B cell (primary cell): Measurements from ENCODE around the gene RSPH10B2. TPM values are rescaled to one million over a fixed set of nuclear protein-coding genes. Genes with fewer than 3 reads are reported as not detected.
"Not testable (repeated sequence)": the region's sequence is repeated elsewhere in the genome, so short reads cannot be mapped to it uniquely, and the experiment has no call there.

Experiments used
- ATAC-seq: fragments of 200-7000 bp; cut with Tn5 transposase; one replicate; pipeline ENCODE4 v1.10.0; 2021; ENCODE audit warnings: low read depth, mild to moderate bottlenecking, moderate number of reproducible peaks, moderate library complexity
- CTCF ChIA-PET: fragments of 350-600 bp; sonication (Branson Sonifier 250); formaldehyde crosslinking; loops from one replicate; lab custom pipeline; 2021; ENCODE audit warnings: antibody characterized with exemption, inconsistent platforms; lab: Charles Lee
- POLR2A ChIA-PET: fragments of 350-600 bp; sonication (Branson Sonifier 250); formaldehyde crosslinking; loops from one replicate; lab custom pipeline; 2021; ENCODE audit warnings: antibody characterized with exemption; lab: Charles Lee
- DNase-seq: peaks from one replicate; pipeline ENCODE4 v3.0.0; 2013
- H2AFZ ChIP-seq: 2 replicates; pipeline ENCODE4 v1.6.1; 2012; ENCODE audit warnings: mild to moderate bottlenecking, low read depth, low read length; ENCODE audit not compliant: insufficient read depth, poor library complexity, severe bottlenecking
- H3K27ac ChIP-seq, 2 donors: 1 replicate in 1 of 2; 2 replicates in 1 of 2; pipeline ENCODE4 v1.5.1; 2012 to 2013; ENCODE audit warnings: low read length in 2 of 2, mild to moderate bottlenecking in 2 of 2, moderate library complexity in 1 of 2
- H3K27me3 ChIP-seq, 4 experiments: fragments of 200-600 bp in 1 of 4; sonication (generic) in 1 of 4; replicated peaks in 1 of 4; 1 replicate in 2 of 4; 2 replicates in 2 of 4; pipeline versions ENCODE4 v1.6.1 to v1.7.0; 2013 to 2016; ENCODE audit warnings: low read length in 3 of 4, mild to moderate bottlenecking in 2 of 4, mixed read lengths in 1 of 4, moderate library complexity in 1 of 4; ENCODE audit not compliant: insufficient read depth in 4 of 4, control insufficient read depth in 3 of 4; ENCODE audit errors: control extremely low read depth in 1 of 4
- H3K36me3 ChIP-seq, 2 experiments: replicated peaks in 1 of 2; 1 replicate in 1 of 2; 2 replicates in 1 of 2; pipeline versions ENCODE4 v1.6.1 to v1.7.1; 2013; ENCODE audit warnings: low read length in 1 of 2; ENCODE audit not compliant: insufficient read depth in 2 of 2, control insufficient read depth in 1 of 2; ENCODE audit errors: control extremely low read depth in 1 of 2, extremely low read depth in 1 of 2
- H3K4me1 ChIP-seq, 2 donors: fragments of 200-600 bp in 1 of 2; sonication (generic) in 1 of 2; 1 replicate in 1 of 2; 2 replicates in 1 of 2; pipeline versions ENCODE4 v1.5.1 to v1.6.1; 2013 to 2017; ENCODE audit warnings: low read length in 2 of 2; ENCODE audit not compliant: control insufficient read depth in 2 of 2, insufficient read depth in 2 of 2
- H3K4me2 ChIP-seq: replicated peaks from 2 replicates; pipeline ENCODE3; 2012; ENCODE audit warnings: mild to moderate bottlenecking, low read depth, low read length; ENCODE audit not compliant: poor library complexity, severe bottlenecking
- H3K4me3 ChIP-seq, 5 experiments: fragments of 200-600 bp in 1 of 5; sonication (generic) in 1 of 5; 1 replicate in 3 of 5; 2 replicates in 2 of 5; pipeline versions ENCODE4 v1.5.1 to v1.7.0; 2011 to 2016; ENCODE audit warnings: low read length in 4 of 5, mild to moderate bottlenecking in 4 of 5, low read depth in 2 of 5, control low read depth in 1 of 5, moderate library complexity in 1 of 5; ENCODE audit not compliant: insufficient read depth in 1 of 5; ENCODE audit errors: control extremely low read depth in 1 of 5, extremely low read depth in 1 of 5
- H3K79me2 ChIP-seq: fragments of 200-600 bp; sonication (generic); one replicate; pipeline ENCODE4 v1.6.0; 2016; ENCODE audit warnings: low read length; ENCODE audit not compliant: control insufficient read depth, insufficient read depth
- H3K9ac ChIP-seq: fragments of 200-600 bp; sonication (generic); 2 replicates; pipeline ENCODE4 v1.6.1; 2017; ENCODE audit warnings: mild to moderate bottlenecking, low read length, moderate library complexity
- H3K9me3 ChIP-seq, 3 donors: one replicate each; pipeline versions ENCODE4 v1.6.1 to v1.7.1; 2013; ENCODE audit warnings: low read length in 2 of 3; ENCODE audit not compliant: control insufficient read depth in 2 of 3, insufficient read depth in 1 of 3; ENCODE audit errors: control extremely low read depth in 1 of 3
- H4K20me1 ChIP-seq: 2 replicates; pipeline ENCODE4 v1.6.0; 2012; ENCODE audit warnings: mild to moderate bottlenecking, low read length; ENCODE audit not compliant: insufficient read depth, control insufficient read depth, poor library complexity, severe bottlenecking
- H3K27ac Mint-ChIP-seq: one replicate; pipeline ENCODE4 v1.8.0; 2021; ENCODE audit warnings: mixed read lengths
- H3K27me3 Mint-ChIP-seq: one replicate; pipeline ENCODE4 v1.8.0; 2021; ENCODE audit warnings: mixed read lengths
- H3K4me1 Mint-ChIP-seq: one replicate; pipeline ENCODE4 v1.8.0; 2021; ENCODE audit warnings: mixed read lengths
- H3K4me3 Mint-ChIP-seq: one replicate; pipeline ENCODE4 v1.8.0; 2021; ENCODE audit warnings: mixed read lengths
- H3K9me3 Mint-ChIP-seq: one replicate; pipeline ENCODE4 v1.8.0; 2022; ENCODE audit warnings: mixed read lengths; ENCODE audit not compliant: insufficient read depth
- CTCF ChIP-seq: fragments of 200-600 bp; IDR thresholded peaks from one replicate; pipeline ENCODE4 v1.8.0; 2022; ENCODE audit warnings: antibody characterized with exemption, mild to moderate bottlenecking
- EZH2 ChIP-seq: IDR thresholded peaks from 2 replicates; pipeline ENCODE4 v1.6.1; 2012; ENCODE audit warnings: borderline replicate concordance, low read depth, mild to moderate bottlenecking, moderate library complexity, low read length; ENCODE audit not compliant: insufficient read depth, poor library complexity, severe bottlenecking
- WGBS: methylation state at CpG from one replicate; pipeline ENCODE4 v1.1.5; 2013; ENCODE audit warnings: missing lambda C conversion rate; ENCODE audit not compliant: insufficient coverage; 5-methylcytosine and 5-hydroxymethylcytosine counted together
- intact Hi-C: fragments of 100-400 bp; cut with micrococcal nuclease; formaldehyde crosslinking; loops from one replicate; pipeline ENCODE4 v1.10.0; 2022
- polyA plus RNA-seq: library from polyadenylated mRNA; depleted of rRNA; stranded (reverse); fragments of >200 nt; gene quantifications from 2 replicates; pipeline ENCODE4 v1.2.3, GENCODE V29; 2012
- total RNA-seq, 2 donors: library from RNA; stranded (reverse); fragments of 120-200 nt in 1 of 2; gene quantifications; 1 replicate in 1 of 2; 2 replicates in 1 of 2; pipeline versions ENCODE4 v1.2.3 to v1.2.4, GENCODE V29; 2013 to 2022

Gene RSPH10B2
- total and polyA plus RNA-seq, 2 donors (not counting 1 experiment from before 2014, with no cell fraction given): 1.4 TPM; not detected in 1

- H3K79me2 ChIP-seq, H2AFZ ChIP-seq, H3K4me2 ChIP-seq, H3K9ac ChIP-seq, H3K9me3 ChIP-seq, H3K36me3 ChIP-seq, intact Hi-C loops, CTCF ChIA-PET, H3K27ac ChIP-seq, H3K4me3 ChIP-seq, H3K27me3 ChIP-seq, DNase-seq, H3K4me1 Mint-ChIP-seq, POLR2A ChIA-PET, ATAC-seq, H3K4me1 ChIP-seq, H3K27ac Mint-ChIP-seq, H3K4me3 Mint-ChIP-seq, H4K20me1 ChIP-seq, H3K9me3 Mint-ChIP-seq: not testable (repeated sequence)
- 98% methylated on average over 4 of the region's 6 CpGs for WGBS
- H3K27me3 Mint-ChIP-seq: peaks cover 36% of the 10 kb centered on the region
Observed at GRCh38 chr7:6830026-6830425, 76.1 kb downstream of the RSPH10B2 start.

GRCh38 chr7:6831018-6831725 is 77.3 kb downstream of the RSPH10B2 start:
- 33% methylated on average over 1 of the region's 7 CpGs for WGBS
- Histone ChIP-seq H4K20me1 (no peaks in the 10 kb centered on the region), H3K27ac (no peak overlapping the region), H3K4me2 (no peak overlapping the region), H3K36me3 (no peaks in the 10 kb centered on the region), H3K4me1 (no peaks in the 10 kb centered on the region), H3K27me3 (peaks cover 0 to 6% (median 1%) of the 10 kb centered on the region in 4 experiments), H2AFZ (no peak overlapping the region), H3K9me3 (peaks cover 0 to 2% (median 0%) of the 10 kb centered on the region in 3 donors), H3K9ac (no peak overlapping the region), H3K4me3 (no peak overlapping the region), H3K79me2 (no peaks in the 10 kb centered on the region)
- ChIA-PET CTCF (no interaction called here), POLR2A (no interaction called here)
- peaks cover 46% of the 10 kb centered on the region for H3K27me3 Mint-ChIP-seq
- H3K4me3 Mint-ChIP-seq: no peak overlapping the region
- H3K9me3 Mint-ChIP-seq: no peaks in the 10 kb centered on the region
- TF ChIP-seq EZH2 (no peak), CTCF (no peak)
- peaks cover 1% of the 10 kb centered on the region for H3K4me1 Mint-ChIP-seq
- no peak for DNase-seq
- no peak for ATAC-seq
- intact Hi-C loops: no loop called here
- H3K27ac Mint-ChIP-seq: no peak overlapping the region
